Measurements from ENCODE around the gene STK33.

STK33 gene

DNA sequence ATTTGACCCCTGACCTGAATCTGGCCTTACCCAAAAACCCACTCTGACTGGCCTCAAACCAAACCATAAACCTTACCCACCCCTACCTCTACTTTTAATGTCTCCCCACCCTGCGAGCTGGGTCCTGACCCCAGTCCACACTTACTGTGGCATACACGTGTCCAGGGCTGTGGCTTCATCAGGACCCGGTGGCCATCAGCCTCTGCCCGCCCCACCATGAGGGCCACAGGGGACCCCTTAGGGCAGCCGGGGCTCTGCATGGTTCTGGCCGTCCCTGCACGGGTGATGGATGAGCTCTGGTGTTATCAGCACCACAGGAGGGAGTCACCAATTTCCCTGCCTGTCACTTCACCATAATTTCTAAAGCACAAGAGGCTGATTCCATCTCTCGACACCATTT lies 242.8 kb downstream of the STK33 start:
- Histone ChIP-seq H3K27me3 (ENCODE audit: insufficient read depth, insufficient read length) (peaks cover 2% of the 10 kb centered on the region), H3K4me3 (ENCODE audit: insufficient read length, low read depth) (no peak overlapping the region), H3K9me3 (ENCODE audit: insufficient read depth, low read length) (no peaks in the 10 kb centered on the region), H3K36me3 (ENCODE audit: insufficient read depth, insufficient read length, low read length) (no peaks in the 10 kb centered on the region), H3K9ac (ENCODE audit: insufficient read length, low read depth) (no peak overlapping the region), H3K4me1 (ENCODE audit: insufficient read depth, insufficient read length) (peaks cover 10% of the 10 kb centered on the region)
- TF ChIP-seq SUZ12 (IDR thresholded peaks at IDR 0.05; ENCODE audit: extremely low read depth, insufficient read depth, insufficient read length) (no peak), ZNF274 (IDR thresholded peaks at IDR 0.05; ENCODE audit: low read depth, low read length) (no peak)
- no peak for DNase-seq (ENCODE audit: low read depth, low spot score)

DNA sequence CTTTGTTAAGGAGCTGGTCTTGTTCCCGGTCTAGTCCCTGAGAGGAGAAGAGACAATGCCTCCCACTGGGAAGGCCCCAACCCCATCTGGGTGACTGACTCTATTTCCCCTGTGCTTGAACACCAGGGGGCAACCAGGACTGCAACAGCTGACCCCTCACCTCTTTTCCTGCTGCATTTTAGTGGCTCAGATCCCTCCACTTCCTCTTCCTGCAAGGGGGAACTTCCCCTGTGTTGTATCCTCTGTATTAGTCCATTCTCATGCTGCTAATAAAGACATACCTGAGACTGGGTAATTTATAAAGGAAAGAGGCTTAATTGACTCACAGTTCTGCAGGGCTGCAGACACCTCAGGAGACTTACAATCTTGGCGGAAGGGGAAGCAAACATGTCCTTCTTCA lies 246.1 kb downstream of the STK33 start:
- H3K4me1 ChIP-seq (ENCODE audit: insufficient read depth, insufficient read length), result no peaks in the 10 kb centered on the region
- H3K4me3 ChIP-seq (ENCODE audit: insufficient read length, low read depth), result no peak overlapping the region
- H3K36me3 ChIP-seq (ENCODE audit: insufficient read depth, insufficient read length, low read length), result no peaks in the 10 kb centered on the region
- no peaks in the 10 kb centered on the region for H3K9me3 ChIP-seq (ENCODE audit: insufficient read depth, low read length)
- DNase-seq (ENCODE audit: low read depth, low spot score), result no peak
- H3K9ac ChIP-seq (ENCODE audit: insufficient read length, low read depth), result no peak overlapping the region
- no peaks in the 10 kb centered on the region for H3K27me3 ChIP-seq (ENCODE audit: insufficient read depth, insufficient read length)
- TF ChIP-seq ZNF274 (IDR thresholded peaks at IDR 0.05; ENCODE audit: low read depth, low read length) (no peak), SUZ12 (IDR thresholded peaks at IDR 0.05; ENCODE audit: extremely low read depth, insufficient read depth, insufficient read length) (no peak), YY1 (IDR thresholded peaks at IDR 0.05; ENCODE audit: insufficient read depth, insufficient read length) (no peak)

DNA sequence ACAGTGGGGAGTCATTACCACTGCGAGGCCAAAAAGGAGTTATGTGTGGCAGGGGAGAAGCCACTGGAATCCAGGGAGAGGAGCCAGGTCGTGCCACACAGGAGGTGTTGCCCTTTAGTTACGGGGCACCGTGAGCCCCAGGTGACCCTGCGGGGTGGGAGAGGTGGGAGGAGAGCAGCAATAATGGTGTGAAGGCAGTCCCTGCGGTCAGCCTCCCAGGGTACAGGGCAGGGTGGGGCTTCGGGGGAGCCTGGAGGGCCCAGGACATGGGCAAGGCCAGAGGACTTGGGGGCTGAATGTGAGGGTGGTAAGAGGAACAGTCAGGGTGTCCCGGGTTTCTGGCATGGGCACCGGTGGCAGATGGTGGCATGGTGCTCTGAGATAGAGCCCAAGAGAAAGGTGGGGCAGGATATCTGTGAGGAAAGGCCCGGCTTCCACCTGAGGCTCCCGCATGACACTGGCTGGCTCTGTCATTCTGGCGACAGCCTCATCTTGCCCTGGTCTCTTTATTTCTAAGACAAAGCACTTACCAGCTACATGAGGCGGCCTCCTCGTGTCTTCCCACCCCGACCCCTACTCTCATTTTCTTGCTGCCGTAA lies 247.8 kb downstream of the STK33 start:
- H3K9ac ChIP-seq (ENCODE audit: insufficient read length, low read depth), result no peak overlapping the region
- H3K9me3 ChIP-seq (ENCODE audit: insufficient read depth, low read length), result no peaks in the 10 kb centered on the region
- H3K4me3 ChIP-seq (ENCODE audit: insufficient read length, low read depth), result no peak overlapping the region
- no peak for TF ChIP-seq SUZ12 (IDR thresholded peaks at IDR 0.05; ENCODE audit: extremely low read depth, insufficient read depth, insufficient read length)
- no peak for TF ChIP-seq ZNF274 (IDR thresholded peaks at IDR 0.05; ENCODE audit: low read depth, low read length)
- TF ChIP-seq YY1 (IDR thresholded peaks at IDR 0.05; ENCODE audit: insufficient read depth, insufficient read length), result no peak
- H3K4me1 ChIP-seq (ENCODE audit: insufficient read depth, insufficient read length), result no peaks in the 10 kb centered on the region
- no peaks in the 10 kb centered on the region for H3K36me3 ChIP-seq (ENCODE audit: insufficient read depth, insufficient read length, low read length)
- DNase-seq (ENCODE audit: low read depth, low spot score), result no peak
- H3K27me3 ChIP-seq (ENCODE audit: insufficient read depth, insufficient read length), result no peaks in the 10 kb centered on the region

DNA sequence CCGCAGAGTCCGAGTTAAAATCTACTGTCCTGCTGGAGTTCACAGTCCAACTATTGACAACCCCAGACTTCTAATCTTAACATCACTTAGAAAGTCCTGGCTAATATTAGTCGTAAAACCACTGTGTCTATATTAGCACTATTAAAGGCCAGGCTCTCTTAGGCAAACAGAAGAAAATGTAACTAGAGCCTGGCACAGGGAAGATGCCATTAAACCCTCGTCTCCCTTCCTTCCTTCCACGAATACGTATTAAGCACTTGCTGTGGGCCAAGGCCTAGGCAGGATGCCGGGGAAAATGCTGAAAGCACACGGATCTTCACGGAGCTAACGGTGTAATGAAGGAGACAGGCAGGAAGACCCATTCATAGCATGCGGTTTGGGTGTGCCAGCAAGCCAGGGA lies 248.8 kb downstream of the STK33 start:
- H3K27me3 ChIP-seq (ENCODE audit: insufficient read depth, insufficient read length), result no peaks in the 10 kb centered on the region
- no peak for TF ChIP-seq ZNF274 (IDR thresholded peaks at IDR 0.05; ENCODE audit: low read depth, low read length)
- no peak for TF ChIP-seq YY1 (IDR thresholded peaks at IDR 0.05; ENCODE audit: insufficient read depth, insufficient read length)
- no peak for TF ChIP-seq SUZ12 (IDR thresholded peaks at IDR 0.05; ENCODE audit: extremely low read depth, insufficient read depth, insufficient read length)
- H3K9ac ChIP-seq (ENCODE audit: insufficient read length, low read depth), result no peak overlapping the region
- H3K4me1 ChIP-seq (ENCODE audit: insufficient read depth, insufficient read length), result no peaks in the 10 kb centered on the region
- H3K4me3 ChIP-seq (ENCODE audit: insufficient read length, low read depth), result no peak overlapping the region
- H3K36me3 ChIP-seq (ENCODE audit: insufficient read depth, insufficient read length, low read length), result no peaks in the 10 kb centered on the region
- no peaks in the 10 kb centered on the region for H3K9me3 ChIP-seq (ENCODE audit: insufficient read depth, low read length)
- no peak for DNase-seq (ENCODE audit: low read depth, low spot score)

DNA sequence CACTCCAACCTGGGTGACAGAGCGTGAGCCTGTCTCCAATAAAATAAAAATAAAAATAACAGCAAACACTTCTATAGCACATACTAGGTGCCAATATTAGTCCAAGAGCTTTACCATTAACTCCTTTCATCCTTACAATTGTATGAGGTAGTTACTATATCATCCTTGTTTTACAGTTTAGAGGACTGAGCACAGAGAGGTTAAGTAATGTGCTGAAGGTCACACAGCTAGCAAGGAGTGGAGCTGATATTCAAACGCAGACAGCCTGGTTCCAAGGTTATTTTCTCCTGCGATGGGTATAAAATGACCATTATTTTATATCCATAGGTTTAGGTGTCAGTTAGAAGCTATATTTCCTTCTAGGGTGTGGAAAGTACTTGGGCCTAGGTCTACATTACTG lies 249.7 kb downstream of the STK33 start:
- no peak for DNase-seq (ENCODE audit: low read depth, low spot score)
- Histone ChIP-seq H3K27me3 (ENCODE audit: insufficient read depth, insufficient read length) (no peaks in the 10 kb centered on the region), H3K9ac (ENCODE audit: insufficient read length, low read depth) (no peak overlapping the region), H3K9me3 (ENCODE audit: insufficient read depth, low read length) (no peaks in the 10 kb centered on the region), H3K36me3 (ENCODE audit: insufficient read depth, insufficient read length, low read length) (no peaks in the 10 kb centered on the region), H3K4me1 (ENCODE audit: insufficient read depth, insufficient read length) (peaks cover 4% of the 10 kb centered on the region), H3K4me3 (ENCODE audit: insufficient read length, low read depth) (no peak overlapping the region)
- TF ChIP-seq SUZ12 (IDR thresholded peaks at IDR 0.05; ENCODE audit: extremely low read depth, insufficient read depth, insufficient read length) (no peak), ZNF274 (IDR thresholded peaks at IDR 0.05; ENCODE audit: low read depth, low read length) (no peak), YY1 (IDR thresholded peaks at IDR 0.05; ENCODE audit: insufficient read depth, insufficient read length) (no peak)

DNA sequence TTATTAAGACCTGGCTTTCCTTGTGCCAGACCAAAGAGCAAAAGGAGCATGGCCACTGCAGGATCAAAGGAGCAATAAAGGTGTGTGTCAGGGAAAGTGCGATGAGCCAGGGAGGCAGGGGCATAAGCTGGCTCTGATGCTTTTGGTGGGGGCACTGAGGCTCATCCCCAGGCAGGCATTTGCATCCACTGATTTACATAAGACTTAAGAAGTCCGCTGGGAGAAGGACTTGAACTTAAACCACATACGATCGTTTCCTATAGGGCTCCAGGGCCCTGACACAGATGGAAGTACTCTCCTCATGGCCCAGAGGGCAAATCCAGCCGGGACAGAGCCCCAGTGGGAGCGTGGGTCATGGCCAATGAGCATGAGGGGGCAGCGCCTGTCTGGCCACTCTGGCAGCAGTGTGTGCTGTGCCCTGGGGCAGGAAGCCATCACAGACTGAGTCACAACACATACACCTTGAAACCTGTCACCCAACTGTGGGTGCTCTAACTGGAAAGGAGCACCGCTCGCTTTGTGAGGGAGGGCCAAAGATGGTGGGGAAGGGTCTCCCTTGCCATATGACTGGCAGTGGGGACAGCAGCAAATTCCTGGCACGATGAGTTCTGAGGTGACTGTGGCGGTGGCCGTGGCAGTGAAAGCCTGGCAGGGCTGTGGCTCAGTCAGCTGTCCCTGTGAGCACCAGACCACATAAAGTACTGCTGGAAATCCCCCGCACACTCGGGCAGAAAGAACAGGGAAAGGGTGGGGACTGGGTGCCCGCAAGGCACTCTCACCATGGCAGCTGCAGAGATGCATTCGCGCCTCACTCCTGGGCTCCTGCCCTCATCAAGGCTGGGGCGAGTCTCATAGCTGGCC lies 251.0 kb downstream of the STK33 start:
- Histone ChIP-seq H3K4me3 (ENCODE audit: insufficient read length, low read depth) (no peak overlapping the region), H3K36me3 (ENCODE audit: insufficient read depth, insufficient read length, low read length) (no peaks in the 10 kb centered on the region), H3K27me3 (ENCODE audit: insufficient read depth, insufficient read length) (no peaks in the 10 kb centered on the region), H3K9ac (ENCODE audit: insufficient read length, low read depth) (no peak overlapping the region), H3K4me1 (ENCODE audit: insufficient read depth, insufficient read length) (peaks cover 4% of the 10 kb centered on the region), H3K9me3 (ENCODE audit: insufficient read depth, low read length) (no peaks in the 10 kb centered on the region)
- DNase-seq (ENCODE audit: low read depth, low spot score), result no peak
- TF ChIP-seq YY1 (IDR thresholded peaks at IDR 0.05; ENCODE audit: insufficient read depth, insufficient read length), result no peak
- TF ChIP-seq ZNF274 (IDR thresholded peaks at IDR 0.05; ENCODE audit: low read depth, low read length), result no peak
- no peak for TF ChIP-seq SUZ12 (IDR thresholded peaks at IDR 0.05; ENCODE audit: extremely low read depth, insufficient read depth, insufficient read length)

DNA sequence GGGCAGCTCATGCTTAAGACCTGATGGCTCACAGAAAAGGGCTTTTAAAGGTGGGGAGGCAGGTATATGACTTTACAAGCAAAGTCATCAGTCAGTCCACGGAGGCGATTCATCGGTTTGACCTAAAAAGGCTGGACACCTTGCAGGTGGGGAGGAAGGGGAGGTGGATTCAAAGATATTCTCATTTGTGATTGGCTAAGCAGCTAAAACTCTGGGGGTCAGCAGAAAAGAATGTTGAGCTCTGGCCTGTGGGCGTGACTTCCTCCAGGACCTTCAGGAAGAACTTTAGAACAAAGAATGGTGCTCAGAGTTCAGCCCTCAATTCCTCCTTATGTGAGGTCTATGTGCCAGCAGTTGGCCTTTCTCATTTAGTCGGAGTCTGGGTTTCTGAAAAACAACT lies 252.0 kb downstream of the STK33 start:
- Histone ChIP-seq H3K36me3 (ENCODE audit: insufficient read depth, insufficient read length, low read length) (no peaks in the 10 kb centered on the region), H3K4me3 (ENCODE audit: insufficient read length, low read depth) (no peak overlapping the region), H3K27me3 (ENCODE audit: insufficient read depth, insufficient read length) (no peaks in the 10 kb centered on the region), H3K9me3 (ENCODE audit: insufficient read depth, low read length) (no peaks in the 10 kb centered on the region), H3K4me1 (ENCODE audit: insufficient read depth, insufficient read length) (peaks cover 4% of the 10 kb centered on the region), H3K9ac (ENCODE audit: insufficient read length, low read depth) (no peak overlapping the region)
- no peak for DNase-seq (ENCODE audit: low read depth, low spot score)
- TF ChIP-seq ZNF274 (IDR thresholded peaks at IDR 0.05; ENCODE audit: low read depth, low read length) (no peak), SUZ12 (IDR thresholded peaks at IDR 0.05; ENCODE audit: extremely low read depth, insufficient read depth, insufficient read length) (no peak), YY1 (IDR thresholded peaks at IDR 0.05; ENCODE audit: insufficient read depth, insufficient read length) (no peak)

All from NT2/D1 (cell line).